T47D (cell line): Measurements from ENCODE around the gene TRIM37.

Experiments
- DNase-seq, 2 experiments: peaks; one replicate each; pipeline versions ENCODE4 v3.0.0 to v3.0.0-alpha.2; 2011 to 2012; ENCODE audit warnings: low read depth in 1 of 2, low spot score in 1 of 2
- JUND ChIP-seq: IDR thresholded peaks from 2 replicates; pipeline ENCODE4 v1.6.1; 2012; ENCODE audit warnings: low read depth
- in situ Hi-C: cut with HindIII; loops from 2 replicates; pipeline ENCODE4 v1.10.0; 2016; ENCODE audit warnings: low sequenced_read_pairs, low pct_unique_long_range_greater_than_20kb

The TRIM37 gene, protein sequence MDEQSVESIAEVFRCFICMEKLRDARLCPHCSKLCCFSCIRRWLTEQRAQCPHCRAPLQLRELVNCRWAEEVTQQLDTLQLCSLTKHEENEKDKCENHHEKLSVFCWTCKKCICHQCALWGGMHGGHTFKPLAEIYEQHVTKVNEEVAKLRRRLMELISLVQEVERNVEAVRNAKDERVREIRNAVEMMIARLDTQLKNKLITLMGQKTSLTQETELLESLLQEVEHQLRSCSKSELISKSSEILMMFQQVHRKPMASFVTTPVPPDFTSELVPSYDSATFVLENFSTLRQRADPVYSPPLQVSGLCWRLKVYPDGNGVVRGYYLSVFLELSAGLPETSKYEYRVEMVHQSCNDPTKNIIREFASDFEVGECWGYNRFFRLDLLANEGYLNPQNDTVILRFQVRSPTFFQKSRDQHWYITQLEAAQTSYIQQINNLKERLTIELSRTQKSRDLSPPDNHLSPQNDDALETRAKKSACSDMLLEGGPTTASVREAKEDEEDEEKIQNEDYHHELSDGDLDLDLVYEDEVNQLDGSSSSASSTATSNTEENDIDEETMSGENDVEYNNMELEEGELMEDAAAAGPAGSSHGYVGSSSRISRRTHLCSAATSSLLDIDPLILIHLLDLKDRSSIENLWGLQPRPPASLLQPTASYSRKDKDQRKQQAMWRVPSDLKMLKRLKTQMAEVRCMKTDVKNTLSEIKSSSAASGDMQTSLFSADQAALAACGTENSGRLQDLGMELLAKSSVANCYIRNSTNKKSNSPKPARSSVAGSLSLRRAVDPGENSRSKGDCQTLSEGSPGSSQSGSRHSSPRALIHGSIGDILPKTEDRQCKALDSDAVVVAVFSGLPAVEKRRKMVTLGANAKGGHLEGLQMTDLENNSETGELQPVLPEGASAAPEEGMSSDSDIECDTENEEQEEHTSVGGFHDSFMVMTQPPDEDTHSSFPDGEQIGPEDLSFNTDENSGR

DNA sequence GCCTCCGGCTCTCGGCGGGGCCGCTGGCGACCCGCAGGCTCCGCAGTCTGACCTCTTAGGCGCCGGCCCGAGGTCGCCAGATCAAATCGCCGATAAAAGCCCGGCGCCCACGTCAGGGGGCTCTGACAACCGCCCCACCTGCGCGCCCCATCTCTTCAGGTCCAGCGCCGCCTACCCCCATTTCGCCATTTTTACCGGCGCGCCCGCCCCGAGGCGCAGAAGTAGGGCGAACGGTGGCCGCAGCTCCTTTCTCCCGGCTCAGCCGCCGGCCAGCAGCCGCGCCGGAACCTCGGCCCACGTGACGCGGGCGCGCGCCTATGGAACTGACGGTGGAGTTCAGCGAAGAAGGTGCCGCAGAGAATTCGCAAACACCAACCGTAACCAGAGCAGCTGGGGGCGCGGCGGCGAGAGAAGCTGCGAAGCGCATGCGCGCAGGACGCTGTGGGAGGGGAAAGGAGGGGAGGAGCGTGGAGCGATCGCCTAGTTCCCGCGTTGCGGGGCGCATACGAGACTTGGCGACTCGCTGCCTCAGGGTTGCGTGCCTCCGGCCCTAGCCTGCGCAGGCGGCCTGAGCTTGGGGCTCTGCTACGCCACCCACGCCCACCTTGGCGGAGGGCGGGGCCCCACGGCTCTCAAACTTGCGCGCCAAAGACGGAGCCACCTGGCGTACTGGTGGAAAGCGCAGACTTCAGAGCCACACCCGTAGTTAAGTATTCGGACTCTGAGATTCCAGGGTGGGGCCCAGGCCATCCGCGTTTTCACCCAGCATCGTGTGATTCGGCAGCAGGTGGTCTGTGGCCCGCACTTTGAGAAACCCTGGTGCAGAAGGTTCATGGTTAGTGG, at the start of gene TRIM37:
Gene TRIM37, minus strand, starts transcription at position 418 of the 843 bp plus-strand sequence. CDS start 419 bp downstream, outside the sequence.
- peak; percentile 96 to 100 for DNase-seq
- no peak for TF ChIP-seq JUND
- in situ Hi-C loops, result no loop called here

DNA sequence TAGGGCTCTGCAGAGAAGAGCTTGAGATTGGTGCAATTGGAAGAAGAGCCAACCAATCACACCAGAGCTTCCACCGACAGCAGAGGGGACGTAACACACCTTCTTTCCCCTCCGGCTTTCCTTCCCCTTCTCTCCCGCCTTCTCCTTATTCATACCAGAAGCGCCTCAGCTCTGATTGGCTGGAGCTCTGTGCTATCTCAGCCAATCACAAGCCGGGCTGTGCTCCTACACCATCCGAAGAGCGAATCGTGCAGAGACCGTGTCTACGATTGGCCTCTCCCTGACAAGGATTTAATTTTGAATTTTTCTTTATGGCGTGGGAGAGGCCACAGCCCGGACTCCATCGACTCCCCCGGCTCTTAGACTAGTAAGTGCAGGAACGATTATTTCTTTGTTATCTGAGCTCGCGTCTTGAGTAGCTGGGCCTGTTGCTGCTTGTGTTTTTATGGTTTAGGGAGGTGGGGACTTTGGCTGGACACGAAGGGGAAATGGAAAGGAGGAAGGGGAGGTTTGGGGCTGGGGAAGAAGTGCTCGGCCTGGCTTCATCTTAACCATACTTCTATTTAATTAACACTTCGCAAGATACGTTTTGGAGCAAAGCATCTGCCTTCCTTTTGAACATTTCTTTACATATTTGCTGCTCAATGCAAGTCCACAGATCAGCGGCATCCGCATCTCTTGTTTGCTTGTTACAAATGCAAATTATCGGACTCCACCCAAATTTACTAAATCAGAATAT, 48.9 kb upstream of the TRIM37 start, which contains the start of gene PRR11:
Gene PRR11, plus strand, starts transcription at position 308 of the 739 bp plus-strand sequence. CDS start 14,007 bp downstream, outside the sequence.
- TF ChIP-seq JUND, result no peak
- peak in 1 of 2 experiments; percentile 86 for DNase-seq
- in situ Hi-C loops, result no loop called here

DNA sequence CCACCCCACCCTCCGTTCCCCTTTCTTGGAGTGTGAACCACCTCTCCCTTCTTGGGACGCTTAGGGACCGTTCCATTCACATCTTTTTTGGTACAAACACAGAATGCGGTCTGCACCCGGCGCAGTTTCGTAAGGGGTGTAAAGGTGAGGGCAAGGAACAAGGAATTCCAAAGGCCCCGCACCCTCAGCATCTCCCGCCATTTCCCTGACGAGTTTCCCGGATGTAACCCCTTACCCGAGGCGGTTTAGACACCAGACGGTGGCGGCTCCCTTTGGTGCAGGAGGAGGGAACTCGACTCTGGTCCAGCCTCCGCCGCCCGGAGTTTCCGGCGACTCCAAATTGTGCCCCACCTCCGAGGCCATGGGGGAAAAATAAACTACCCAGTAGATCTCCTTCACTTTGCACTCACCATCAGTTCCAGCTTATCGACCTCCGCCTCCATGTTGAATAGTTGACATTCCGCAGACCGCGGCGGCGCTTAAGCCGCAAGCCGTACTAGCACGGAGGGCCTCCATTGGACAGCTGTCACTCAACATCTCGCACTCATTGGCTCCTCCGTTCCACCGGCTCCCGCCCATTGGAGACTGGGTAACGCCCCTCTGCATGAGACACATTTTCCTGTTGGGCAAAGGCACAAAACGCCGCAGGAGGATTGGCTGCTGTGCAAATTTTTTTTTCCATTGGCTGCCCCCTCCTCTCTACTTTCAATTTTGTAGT, 48.2 kb upstream of the TRIM37 start, which contains the start of gene SKA2:
Gene SKA2, minus strand, starts transcription at position 466 of the 718 bp plus-strand sequence. Its CDS starts 23 bp downstream, at position 443.
- DNase-seq, result peak; percentile 89 to 100
- in situ Hi-C loops, result no loop called here
- 0 out of 2 replicates have a peak, but pooled peaks have one; percentile 10 for TF ChIP-seq JUND

DNA sequence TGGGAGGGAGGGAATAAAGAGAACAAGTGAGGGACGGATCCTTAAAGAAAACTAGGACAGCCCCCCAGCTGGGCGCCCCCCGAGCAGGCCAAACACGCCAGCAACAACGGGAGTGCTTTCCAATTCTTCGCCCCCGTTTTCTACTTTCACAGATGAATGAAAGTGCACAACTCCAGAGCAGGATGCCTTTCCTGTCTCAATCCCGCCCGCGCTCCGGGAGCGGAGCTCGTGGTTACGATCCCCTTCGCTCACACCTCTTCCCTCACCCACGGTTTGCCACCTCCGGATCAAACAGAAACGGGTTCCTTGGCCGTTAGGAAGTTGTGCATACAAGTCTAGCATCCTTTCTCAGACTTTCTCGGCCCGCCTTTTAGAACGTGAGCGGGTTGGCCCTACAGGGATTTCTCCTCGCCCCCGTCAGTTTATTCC, 47.6 kb upstream of the TRIM37 start:
- peak in 1 of 2 experiments; percentile 75 for DNase-seq
- in situ Hi-C loops, result no loop called here
- TF ChIP-seq JUND, result no peak

DNA sequence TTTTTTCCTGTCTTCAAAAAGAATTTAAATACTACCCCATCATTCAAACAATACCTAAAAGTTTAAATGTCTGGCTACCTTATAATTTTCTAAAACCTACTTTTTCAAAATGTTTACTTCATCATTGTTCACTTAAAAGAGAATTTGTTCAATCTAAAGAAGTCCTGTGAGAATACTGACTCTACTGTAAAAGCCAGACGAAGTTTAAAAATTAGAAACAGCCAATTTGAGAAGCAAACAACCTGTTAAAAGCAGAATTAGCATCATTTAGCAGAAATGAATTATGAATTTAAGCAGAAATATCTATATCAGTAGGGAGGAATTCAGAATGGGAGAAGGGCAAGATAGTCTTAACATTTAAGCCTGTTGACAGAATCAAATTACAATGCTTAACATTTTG, 46.2 kb upstream of the TRIM37 start:
- no peak for DNase-seq
- TF ChIP-seq JUND, result no peak
- in situ Hi-C loops, result no loop called here

DNA sequence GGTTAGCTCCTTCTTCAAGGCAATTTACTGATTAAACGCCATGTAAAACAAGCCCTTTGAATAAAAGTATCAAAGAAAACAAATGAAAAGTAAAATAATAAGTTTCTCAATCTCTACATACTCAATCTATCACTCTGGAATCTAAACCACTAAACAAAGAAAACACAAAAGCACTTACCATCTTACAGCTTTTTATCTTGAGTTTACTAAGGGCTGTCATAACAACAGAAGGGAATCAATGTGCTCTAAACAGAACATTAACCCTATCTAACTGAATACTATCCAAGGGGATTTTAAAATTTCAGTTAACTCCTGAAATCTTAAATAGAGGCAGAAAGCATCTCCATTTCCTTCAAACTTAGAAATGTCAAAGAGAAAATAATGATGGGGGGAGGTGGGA, 44.9 kb upstream of the TRIM37 start:
- in situ Hi-C loops, result no loop called here
- no peak for TF ChIP-seq JUND
- no peak for DNase-seq

DNA sequence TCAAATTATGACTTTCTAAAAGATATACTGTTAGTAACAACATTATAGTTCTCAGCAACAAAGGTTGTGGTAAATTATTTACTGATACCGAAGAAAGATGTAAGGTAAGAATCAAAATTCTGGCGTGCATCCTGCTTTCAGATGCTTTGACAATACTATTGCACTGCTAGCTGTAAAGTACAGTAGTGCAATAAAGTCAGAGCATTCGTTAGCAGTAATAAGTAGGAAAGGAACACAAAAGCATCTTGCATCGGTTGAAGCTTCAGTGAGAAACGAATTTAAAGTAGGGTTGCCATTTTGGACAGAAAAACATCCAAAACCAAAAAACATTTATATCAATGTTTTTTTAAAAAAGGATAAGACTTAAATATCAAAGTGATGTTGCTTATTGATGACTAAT, 44.3 kb upstream of the TRIM37 start:
- no peak for TF ChIP-seq JUND
- DNase-seq, result no peak
- in situ Hi-C loops, result no loop called here

DNA sequence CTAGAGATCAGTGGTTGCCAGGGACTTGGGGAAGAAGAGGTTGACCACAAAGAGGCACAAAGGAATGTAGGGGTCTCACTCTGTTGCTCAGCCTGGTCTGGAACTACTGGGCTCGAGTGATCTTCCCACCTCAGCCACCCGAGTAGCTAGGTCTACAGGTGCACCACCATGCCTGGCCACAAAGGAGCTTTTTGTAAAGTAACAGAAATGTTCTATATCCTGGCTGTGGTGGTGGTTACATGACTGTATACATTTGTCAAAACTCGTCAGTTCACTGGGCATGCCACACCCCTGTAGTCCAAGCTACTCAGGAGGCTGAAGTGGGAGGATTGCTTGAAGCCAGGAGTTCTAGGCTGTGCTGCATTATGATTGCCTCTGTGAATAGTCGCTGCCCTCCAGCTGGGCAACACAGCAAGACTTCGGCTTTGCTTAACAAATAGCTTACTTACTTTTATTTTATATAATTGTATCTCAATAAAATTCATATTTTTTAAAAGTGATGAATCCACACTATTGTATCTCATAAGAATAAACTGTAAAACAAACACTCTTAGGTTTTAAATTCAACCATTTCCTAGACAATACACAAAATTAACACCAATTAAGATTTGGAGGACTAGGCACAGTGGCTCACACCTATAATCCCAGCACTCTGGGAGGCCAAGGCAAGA, 43.3 kb upstream of the TRIM37 start:
- in situ Hi-C loops, result no loop called here
- no peak for DNase-seq
- no peak for TF ChIP-seq JUND

DNA sequence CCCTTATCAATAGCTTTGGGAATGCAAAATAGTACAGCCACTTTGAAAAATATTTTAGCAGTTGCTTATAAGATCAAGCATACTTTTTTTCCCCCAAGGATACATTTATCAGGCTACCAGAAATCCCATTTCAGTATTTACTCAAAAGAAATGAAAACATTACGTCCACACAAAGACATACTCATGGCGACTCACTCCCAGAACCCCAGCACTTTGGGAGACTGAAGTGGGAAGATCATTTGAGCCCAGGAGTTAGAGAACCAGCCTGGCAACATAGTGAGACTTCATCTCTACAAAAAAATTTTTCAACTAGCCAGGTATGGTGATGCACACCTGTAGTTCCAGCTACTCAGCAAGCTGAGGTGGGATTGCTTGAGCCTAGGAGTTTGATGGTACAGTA, 42.4 kb upstream of the TRIM37 start:
- peak in 1 of 2 experiments; percentile 16 for DNase-seq
- in situ Hi-C loops, result no loop called here
- no peak for TF ChIP-seq JUND

DNA sequence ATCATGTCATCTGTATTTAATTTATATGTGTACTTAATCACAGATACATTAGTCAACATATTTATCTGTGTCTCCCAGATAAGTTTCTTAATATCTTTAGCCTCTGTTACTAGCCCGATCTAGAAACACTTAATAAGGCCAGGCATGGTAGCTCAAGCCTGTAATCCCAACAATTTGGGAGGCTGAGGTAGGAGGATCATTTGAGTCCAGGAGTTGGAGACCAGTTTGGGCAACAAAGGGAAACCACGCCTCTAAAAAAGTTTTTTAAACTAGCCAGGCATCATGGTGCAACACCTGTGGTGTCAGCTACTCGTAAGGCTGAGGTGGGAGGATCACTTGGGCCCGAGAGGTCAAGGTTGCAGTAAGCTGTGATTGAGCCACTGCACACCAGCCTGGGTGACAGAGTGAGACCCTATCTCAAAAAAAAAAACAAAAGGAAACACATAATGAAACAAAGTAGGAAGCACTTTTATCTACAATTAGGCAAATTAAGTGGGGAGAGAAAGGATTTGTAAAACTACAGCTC, 39.0 kb upstream of the TRIM37 start:
- in situ Hi-C loops, result no loop called here
- DNase-seq, result no peak
- TF ChIP-seq JUND, result no peak
